ENCODE measurements around the gene ORMDL1. TPM values are rescaled to one million over a fixed set of nuclear protein-coding genes. Genes with fewer than 3 reads are reported as not detected.

The ORMDL1 gene
- total RNA-seq: 34.7 and 50.3 TPM in 2 replicates

GRCh38 chr2:189783927-189784867, at the start of gene ORMDL1, which contains the start of gene PMS1:
Gene ORMDL1, minus strand, starts transcription at chr2:189784339. Its CDS starts 1,744 bp downstream, at chr2:189782595.
Gene PMS1, plus strand, starts transcription at chr2:189784450. Its CDS starts 7,360 bp downstream, at chr2:189791810.

GRCh38 chr2:189762551-189763298, 21.4 kb downstream of the ORMDL1 start, which contains the start of gene OSGEPL1:
Gene OSGEPL1, minus strand, starts transcription at chr2:189762792. Its CDS starts 1,152 bp downstream, at chr2:189761640.

Other genes starting within 250 kb of the ORMDL1 start
- gene SLC40A1, start 203.6 kb downstream of the ORMDL1 start, total RNA-seq: 1.4 and 1.7 TPM in 2 replicates
- gene ASNSD1, start 122.9 kb downstream of the ORMDL1 start, total RNA-seq: 38.2 and 46.5 TPM in 2 replicates
- 1.7 and 2.4 TPM in 2 replicates for gene ANKAR, start 109.7 kb downstream of the ORMDL1 start, total RNA-seq
- gene OSGEPL1, start 21.5 kb downstream of the ORMDL1 start, total RNA-seq: 6.5 and 17.1 TPM in 2 replicates
- 17.6 and 19.6 TPM in 2 replicates for gene PMS1, start 111 bp upstream of the ORMDL1 start, total RNA-seq